HEK293T (cell line): ENCODE measurements around the gene MT2A.

Source experiments
- CTCF ChIA-PET: fragments of 350-600 bp; formaldehyde crosslinking; extraction: SDS; loops from one replicate; lab custom pipeline; 2021; ENCODE audit warnings: antibody characterized with exemption, inconsistent platforms; lab: Yijun Ruan, JAX
- POLR2A ChIA-PET: fragments of 350-600 bp; formaldehyde crosslinking; extraction: SDS; loops from one replicate; lab custom pipeline; 2020; ENCODE audit warnings: antibody characterized with exemption, inconsistent platforms; lab: Yijun Ruan, JAX
- DNase-seq: peaks from one replicate; pipeline ENCODE4 v3.0.0; 2012; ENCODE audit warnings: mixed read lengths; ENCODE audit errors: extremely low spot score
- ARNT ChIP-seq: fragments of 450-650 bp; IDR thresholded peaks from 2 replicates; pipeline ENCODE4 v1.6.1; 2017; ENCODE audit warnings: mild to moderate bottlenecking
- BHLHE40 ChIP-seq: fragments of 450-650 bp; IDR thresholded peaks from 2 replicates; pipeline ENCODE4 v1.6.1; 2016; ENCODE audit warnings: mild to moderate bottlenecking, moderate library complexity, borderline replicate concordance
- CTBP1 ChIP-seq: fragments of 450-650 bp; IDR thresholded peaks from 2 replicates; pipeline ENCODE4 v1.6.1; 2016; ENCODE audit warnings: borderline replicate concordance
- ELF4 ChIP-seq: fragments of 450-650 bp; IDR thresholded peaks from 2 replicates; pipeline ENCODE4 v1.6.1; 2017; ENCODE audit warnings: antibody characterized with exemption
- FOXA1 ChIP-seq: fragments of 450-650 bp; IDR thresholded peaks from 2 replicates; pipeline ENCODE4 v1.6.1; 2016; ENCODE audit warnings: mild to moderate bottlenecking
- FOXK2 ChIP-seq: fragments of 450-650 bp; IDR thresholded peaks from 2 replicates; pipeline ENCODE4 v1.6.1; 2016; ENCODE audit warnings: mild to moderate bottlenecking
- FOXM1 ChIP-seq: fragments of 450-650 bp; IDR thresholded peaks from 2 replicates; pipeline ENCODE4 v1.6.1; 2017; ENCODE audit warnings: mild to moderate bottlenecking, borderline replicate concordance
- HDGF ChIP-seq: fragments of 450-650 bp; IDR thresholded peaks from 2 replicates; pipeline ENCODE4 v1.6.1; 2017; ENCODE audit warnings: antibody characterized with exemption, borderline replicate concordance
- L3MBTL2 ChIP-seq: fragments of 450-650 bp; conservative IDR thresholded peaks from 2 replicates; pipeline ENCODE4 v1.6.1; 2016; ENCODE audit warnings: mild to moderate bottlenecking
- LEF1 ChIP-seq: fragments of 450-650 bp; IDR thresholded peaks from 2 replicates; pipeline ENCODE4 v1.6.1; 2017; ENCODE audit warnings: mild to moderate bottlenecking, borderline replicate concordance
- NFRKB ChIP-seq: fragments of 450-650 bp; IDR thresholded peaks from 2 replicates; pipeline ENCODE4 v1.6.1; 2016; ENCODE audit warnings: mild to moderate bottlenecking, moderate library complexity
- SP1 ChIP-seq: fragments of 450-650 bp; IDR thresholded peaks from 2 replicates; pipeline ENCODE4 v1.6.1; 2017
- SUZ12 ChIP-seq: fragments of 450-650 bp; IDR thresholded peaks from 2 replicates; pipeline ENCODE4 v1.6.1; 2016; ENCODE audit warnings: mild to moderate bottlenecking
- TARDBP ChIP-seq: fragments of 450-650 bp; IDR thresholded peaks from 2 replicates; pipeline ENCODE4 v1.6.1; 2016
- ZNF384 ChIP-seq: fragments of 450-650 bp; IDR thresholded peaks from 2 replicates; pipeline ENCODE4 v1.6.1; 2016
- TF ChIP-seq, protein P1 (sequence below): fragments of 450-650 bp; IDR thresholded peaks from 2 replicates; pipeline ENCODE4 v1.6.1; 2016

MT2A gene

GRCh38 chr16:56584276-56584675, 24.1 kb upstream of the MT2A start:
- ChIA-PET CTCF (no interaction called here), POLR2A (no interaction called here)
- no peak for TF ChIP-seq NFRKB
- TF ChIP-seq ZNF384, result no peak
- no peak for TF ChIP-seq SUZ12
- TF ChIP-seq ELF4, result no peak
- TF ChIP-seq CTBP1, result no peak
- no peak for TF ChIP-seq TARDBP
- TF ChIP-seq, protein P1, sequence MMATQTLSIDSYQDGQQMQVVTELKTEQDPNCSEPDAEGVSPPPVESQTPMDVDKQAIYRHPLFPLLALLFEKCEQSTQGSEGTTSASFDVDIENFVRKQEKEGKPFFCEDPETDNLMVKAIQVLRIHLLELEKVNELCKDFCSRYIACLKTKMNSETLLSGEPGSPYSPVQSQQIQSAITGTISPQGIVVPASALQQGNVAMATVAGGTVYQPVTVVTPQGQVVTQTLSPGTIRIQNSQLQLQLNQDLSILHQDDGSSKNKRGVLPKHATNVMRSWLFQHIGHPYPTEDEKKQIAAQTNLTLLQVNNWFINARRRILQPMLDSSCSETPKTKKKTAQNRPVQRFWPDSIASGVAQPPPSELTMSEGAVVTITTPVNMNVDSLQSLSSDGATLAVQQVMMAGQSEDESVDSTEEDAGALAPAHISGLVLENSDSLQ, result no peak
- TF ChIP-seq LEF1, result no peak
- no peak for TF ChIP-seq FOXK2
- TF ChIP-seq FOXM1, result no peak
- no peak for TF ChIP-seq HDGF
- no peak for TF ChIP-seq L3MBTL2
- TF ChIP-seq SP1, result no peak
- no peak for TF ChIP-seq FOXA1
- no peak for TF ChIP-seq ARNT
- no peak for DNase-seq

DNA sequence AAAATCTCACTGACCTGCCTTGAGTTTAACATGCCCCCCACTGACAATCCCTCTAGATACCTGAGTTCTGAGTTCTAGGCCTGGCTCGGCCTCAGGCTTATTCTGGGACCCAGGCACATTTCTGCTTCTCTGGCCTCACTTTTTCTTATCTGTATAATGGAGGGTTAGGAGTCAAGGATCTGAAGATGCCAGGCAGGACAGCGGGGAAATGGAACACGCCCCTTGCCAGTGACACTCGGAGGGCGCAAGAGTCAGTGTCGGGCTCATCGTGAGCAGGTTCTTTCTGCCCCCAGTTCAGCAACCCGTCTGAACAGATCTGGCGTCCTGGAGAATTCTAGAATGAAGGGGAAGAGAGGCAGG, 19.6 kb upstream of the MT2A start:
- no peak for DNase-seq
- POLR2A ChIA-PET, result no interaction called here
- no peak for TF ChIP-seq LEF1
- no peak for TF ChIP-seq FOXA1
- TF ChIP-seq, protein P1, result no peak
- no peak for TF ChIP-seq FOXM1
- TF ChIP-seq L3MBTL2, result no peak
- TF ChIP-seq SUZ12, result no peak
- TF ChIP-seq ZNF384, result no peak
- TF ChIP-seq SP1, result no peak
- TF ChIP-seq HDGF, result no peak
- TF ChIP-seq BHLHE40, result no peak
- no peak for TF ChIP-seq FOXK2
- no peak for TF ChIP-seq ELF4
- TF ChIP-seq CTBP1, result no peak
- no peak for TF ChIP-seq NFRKB
- no peak for TF ChIP-seq ARNT
- no peak for TF ChIP-seq TARDBP
- CTCF ChIA-PET, result no interaction called here

DNA sequence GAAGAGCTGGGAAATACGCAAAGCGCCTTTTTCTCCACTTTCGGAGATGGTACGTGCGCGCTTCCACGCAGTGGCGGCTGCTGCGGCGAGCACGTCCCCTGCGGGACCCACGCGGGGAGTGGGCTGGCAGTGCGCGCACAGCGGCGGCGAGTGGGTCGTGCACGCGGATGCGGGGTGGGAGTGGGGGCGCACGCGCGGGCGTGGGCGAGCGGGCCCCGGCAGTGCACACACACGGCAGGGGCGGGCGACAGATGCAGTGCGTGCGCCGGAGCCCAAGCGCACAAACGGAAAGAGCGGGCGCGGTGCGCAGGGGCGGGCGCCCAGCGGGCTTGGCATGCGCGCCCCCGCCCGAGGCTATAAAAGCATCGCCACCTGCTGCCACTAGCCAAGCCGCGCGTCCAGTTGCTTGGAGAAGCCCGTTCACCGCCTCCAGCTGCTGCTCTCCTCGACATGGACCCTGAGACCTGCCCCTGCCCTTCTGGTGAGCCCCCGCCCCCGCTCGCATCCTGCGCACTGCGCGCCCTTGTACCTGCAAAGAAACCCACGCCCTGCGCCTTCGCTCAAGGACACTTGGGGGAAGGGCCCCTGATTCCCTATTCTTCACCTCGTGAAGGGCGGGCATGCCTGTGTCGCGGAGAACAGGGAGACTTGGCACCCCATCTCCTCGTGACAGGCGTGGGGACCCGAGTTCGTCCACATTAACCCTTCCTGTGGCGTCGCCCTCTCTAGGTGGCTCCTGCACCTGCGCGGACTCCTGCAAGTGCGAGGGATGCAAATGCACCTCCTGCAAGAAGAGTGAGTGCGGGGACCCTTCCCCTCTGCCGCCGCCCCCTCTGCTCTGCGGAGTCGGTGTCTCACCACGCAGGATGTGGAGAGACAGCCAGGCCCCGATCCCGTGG, 19.0 kb upstream of the MT2A start, which contains the start of gene MT3:
MT3 (plus strand) TSS at position 388 of the 899 bp plus-strand sequence; CDS start at position 451, 63 bp downstream.
- DNase-seq, result no peak
- TF ChIP-seq L3MBTL2 (no peak), SP1 (no peak), TARDBP (no peak), FOXM1 (no peak), ZNF384 (no peak), HDGF (no peak), BHLHE40 (no peak), LEF1 (no peak), SUZ12 (no peak), NFRKB (no peak), ELF4 (no peak), FOXK2 (no peak), CTBP1 (no peak), FOXA1 (no peak), ARNT (no peak)
- TF ChIP-seq, protein P1, result no peak
- POLR2A ChIA-PET, result no interaction called here
- CTCF ChIA-PET, result no interaction called here

- CTCF ChIA-PET, result interaction anchor here (0.7 to 1.3 kb wide), 3 partner anchors 9 to 571 kb away, joined by 4 to 5 read pairs (median 4); no protein-coding TSS in a partner anchor
- DNase-seq, result no peak
- POLR2A ChIA-PET, result interaction anchor here (1.3 kb wide), 1 partner anchor 17 kb away, joined by 4 read pairs; the partner anchor contains the start of gene MT2A
- TF ChIP-seq ARNT (no peak), SP1 (no peak), LEF1 (no peak)
These were observed 16.9 kb upstream of the MT2A start for GRCh38 chr16:56591377-56592060.

- DNase-seq, result no peak
- POLR2A ChIA-PET, result no interaction called here
- CTCF ChIA-PET, result no interaction called here
- TF ChIP-seq ELF4 (no peak), NFRKB (no peak), HDGF (no peak), FOXM1 (no peak)
- TF ChIP-seq, protein P1, result no peak
These were observed 14.7 kb upstream of the MT2A start for GRCh38 chr16:56593573-56594291.
